CD4-positive, alpha-beta T cell (primary cell): ENCODE measurements around the gene FMNL2. TPM values are rescaled to one million over a fixed set of nuclear protein-coding genes. Genes with fewer than 3 reads are reported as not detected.

Source experiments
- ATAC-seq: fragments of 200-7000 bp; cut with Tn5 transposase; one replicate; pipeline ENCODE4 v1.10.0; 2022; ENCODE audit warnings: mild to moderate bottlenecking; ENCODE audit not compliant: poor library complexity
- CTCF ChIA-PET: fragments of 350-600 bp; sonication (Branson Sonifier 250); formaldehyde crosslinking; loops from one replicate; lab custom pipeline; 2021; ENCODE audit warnings: antibody characterized with exemption, inconsistent platforms; lab: Charles Lee
- POLR2A ChIA-PET: fragments of 350-600 bp; sonication (Branson Sonifier 250); formaldehyde crosslinking; loops from one replicate; lab custom pipeline; 2021; ENCODE audit warnings: antibody characterized with exemption, inconsistent platforms; lab: Charles Lee
- DNase-seq, 14 experiments: peaks; one replicate each; pipeline ENCODE4 v3.0.0-alpha.2; 2013 to 2020; ENCODE audit warnings: mixed read lengths in 2 of 14
- H3K27ac ChIP-seq, 2 donors: one replicate each; pipeline versions ENCODE4 v1.5.1 to v1.7.0; 2013; ENCODE audit warnings: low read length in 2 of 2, low read depth in 1 of 2, mild to moderate bottlenecking in 1 of 2
- H3K27me3 ChIP-seq, 2 experiments: 1 replicate in 1 of 2; 2 replicates in 1 of 2; pipeline versions ENCODE4 v1.6.1 to v1.7.0; 2013; ENCODE audit warnings: low read length in 2 of 2, control low read depth in 1 of 2, mild to moderate bottlenecking in 1 of 2, moderate library complexity in 1 of 2; ENCODE audit not compliant: insufficient read depth in 2 of 2, control insufficient read depth in 1 of 2
- H3K36me3 ChIP-seq: one replicate; pipeline ENCODE4 v1.6.1; 2013; ENCODE audit warnings: low read length, control low read depth; ENCODE audit not compliant: insufficient read depth
- H3K4me1 ChIP-seq: one replicate; pipeline ENCODE4 v1.6.1; 2013; ENCODE audit warnings: low read length, control low read depth; ENCODE audit not compliant: insufficient read depth
- H3K4me3 ChIP-seq: one replicate; pipeline ENCODE4 v1.5.1; 2013; ENCODE audit warnings: mild to moderate bottlenecking, low read length, moderate library complexity
- H3K9me3 ChIP-seq, 2 experiments: 1 replicate in 1 of 2; 2 replicates in 1 of 2; pipeline versions ENCODE4 v1.6.1 to v1.7.0; 2013; ENCODE audit warnings: low read length in 2 of 2, mild to moderate bottlenecking in 2 of 2, control low read depth in 1 of 2, moderate library complexity in 1 of 2; ENCODE audit not compliant: control insufficient read depth in 1 of 2, insufficient read depth in 1 of 2
- H3K27ac Mint-ChIP-seq: one replicate; pipeline ENCODE4 v1.8.0; 2020; ENCODE audit warnings: mixed read lengths
- H3K27me3 Mint-ChIP-seq: one replicate; pipeline ENCODE4 v1.8.0; 2021; ENCODE audit warnings: mixed read lengths
- H3K36me3 Mint-ChIP-seq: one replicate; pipeline ENCODE4 v1.8.0; 2021; ENCODE audit warnings: low read depth, mixed read lengths
- H3K4me1 Mint-ChIP-seq: one replicate; pipeline ENCODE4 v1.8.0; 2021; ENCODE audit warnings: low read depth, mixed read lengths
- H3K4me3 Mint-ChIP-seq: one replicate; pipeline ENCODE4 v1.8.0; 2020; ENCODE audit warnings: mild to moderate bottlenecking, mixed read lengths
- H3K9me3 Mint-ChIP-seq: one replicate; pipeline ENCODE4 v1.8.0; 2020; ENCODE audit warnings: mixed read lengths
- intact Hi-C, 2 experiments: fragments of 100-400 bp; cut with DNase I in 1 of 2; cut with micrococcal nuclease in 1 of 2; formaldehyde crosslinking; loops; one replicate each; pipeline versions ENCODE4 v1.15.1 to v1.9.0; 2023 to 2025; cut with DNase I, micrococcal nuclease
- total RNA-seq, 174 experiments: library from RNA in 2 of 174; stranded (reverse) in 2 of 174; gene quantifications; one replicate each; pipeline ENCODE4 v1.2.3 and lab custom pipeline; 2021 to 2026
- TF ChIP-seq, protein P1 (sequence below): fragments of 200-600 bp; IDR thresholded peaks from one replicate; pipeline ENCODE4 v1.8.0; 2022; ENCODE audit warnings: antibody characterized with exemption, mild to moderate bottlenecking

The FMNL2 gene
- total RNA-seq, 2 experiments from 2014 or later = 0.30 to 0.31 TPM

DNA sequence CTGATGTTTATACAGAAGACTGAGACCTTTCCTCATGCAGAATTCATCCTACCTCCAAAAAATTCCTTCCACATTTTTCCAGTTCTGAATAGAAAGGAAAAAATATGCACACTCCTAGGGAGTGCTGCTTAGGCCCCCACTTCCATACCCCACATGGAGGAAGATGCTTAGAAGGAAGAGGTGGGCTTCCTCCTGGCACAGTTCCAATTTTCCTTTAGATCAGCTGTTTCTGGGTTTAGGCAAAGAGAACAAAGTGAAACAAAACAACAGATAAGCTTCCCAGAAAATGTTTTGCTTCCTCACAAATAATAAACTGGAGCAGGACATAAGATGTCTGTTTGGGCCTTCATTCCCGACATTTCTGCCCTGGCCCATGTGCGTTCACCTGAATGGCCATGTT, 209.7 kb downstream of the FMNL2 start:
- no peaks in the 10 kb centered on the region for H3K9me3 Mint-ChIP-seq
- H3K4me3 ChIP-seq = no peak overlapping the region
- POLR2A ChIA-PET = no interaction called here

DNA sequence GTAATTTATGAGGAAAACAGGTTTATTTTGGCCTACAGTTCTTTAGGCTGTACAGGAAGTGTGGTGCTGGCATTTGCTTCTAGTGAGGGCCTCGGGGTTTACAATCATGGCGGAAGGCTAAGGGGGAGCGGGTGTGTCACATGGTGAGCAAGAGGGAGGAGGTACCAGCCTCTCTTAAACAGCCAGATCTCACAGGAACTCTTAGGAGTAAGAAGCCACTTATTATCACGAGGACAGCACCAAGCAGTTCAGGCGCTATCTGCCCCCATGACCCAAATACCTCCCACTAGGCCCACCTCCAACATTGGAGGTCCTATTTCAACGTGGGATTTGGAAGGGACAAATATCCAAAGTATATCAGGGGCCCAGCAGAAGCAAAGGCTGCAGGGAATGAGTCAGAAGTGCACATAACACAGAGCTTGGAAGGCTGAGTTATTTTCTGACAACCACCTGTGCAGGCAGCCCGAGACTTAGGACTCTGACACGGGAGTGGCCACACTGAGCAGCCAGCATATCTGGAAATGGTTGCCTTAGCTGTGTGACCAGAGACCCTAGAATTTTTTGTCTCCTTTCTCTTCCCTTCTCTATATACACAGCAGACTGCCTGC, 211.4 kb downstream of the FMNL2 start:
- no peak for ATAC-seq

More for the DNA sequence above, 209.7 kb downstream of the FMNL2 start:
- Mint-ChIP-seq H3K27ac (no peak overlapping the region), H3K4me3 (no peak overlapping the region), H3K4me1 (no peaks in the 10 kb centered on the region), H3K36me3 (no peaks in the 10 kb centered on the region), H3K27me3 (no peaks in the 10 kb centered on the region)
- Histone ChIP-seq H3K27me3 (no peaks in the 10 kb centered on the region), H3K4me1 (no peaks in the 10 kb centered on the region), H3K9me3 (no peaks in the 10 kb centered on the region), H3K27ac (no peak overlapping the region), H3K36me3 (no peaks in the 10 kb centered on the region)
- intact Hi-C loops = no loop called here
- TF ChIP-seq, protein P1, sequence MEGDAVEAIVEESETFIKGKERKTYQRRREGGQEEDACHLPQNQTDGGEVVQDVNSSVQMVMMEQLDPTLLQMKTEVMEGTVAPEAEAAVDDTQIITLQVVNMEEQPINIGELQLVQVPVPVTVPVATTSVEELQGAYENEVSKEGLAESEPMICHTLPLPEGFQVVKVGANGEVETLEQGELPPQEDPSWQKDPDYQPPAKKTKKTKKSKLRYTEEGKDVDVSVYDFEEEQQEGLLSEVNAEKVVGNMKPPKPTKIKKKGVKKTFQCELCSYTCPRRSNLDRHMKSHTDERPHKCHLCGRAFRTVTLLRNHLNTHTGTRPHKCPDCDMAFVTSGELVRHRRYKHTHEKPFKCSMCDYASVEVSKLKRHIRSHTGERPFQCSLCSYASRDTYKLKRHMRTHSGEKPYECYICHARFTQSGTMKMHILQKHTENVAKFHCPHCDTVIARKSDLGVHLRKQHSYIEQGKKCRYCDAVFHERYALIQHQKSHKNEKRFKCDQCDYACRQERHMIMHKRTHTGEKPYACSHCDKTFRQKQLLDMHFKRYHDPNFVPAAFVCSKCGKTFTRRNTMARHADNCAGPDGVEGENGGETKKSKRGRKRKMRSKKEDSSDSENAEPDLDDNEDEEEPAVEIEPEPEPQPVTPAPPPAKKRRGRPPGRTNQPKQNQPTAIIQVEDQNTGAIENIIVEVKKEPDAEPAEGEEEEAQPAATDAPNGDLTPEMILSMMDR = no peak
- ATAC-seq (no peak), DNase-seq (no peak)
- CTCF ChIA-PET = no interaction called here

DNA sequence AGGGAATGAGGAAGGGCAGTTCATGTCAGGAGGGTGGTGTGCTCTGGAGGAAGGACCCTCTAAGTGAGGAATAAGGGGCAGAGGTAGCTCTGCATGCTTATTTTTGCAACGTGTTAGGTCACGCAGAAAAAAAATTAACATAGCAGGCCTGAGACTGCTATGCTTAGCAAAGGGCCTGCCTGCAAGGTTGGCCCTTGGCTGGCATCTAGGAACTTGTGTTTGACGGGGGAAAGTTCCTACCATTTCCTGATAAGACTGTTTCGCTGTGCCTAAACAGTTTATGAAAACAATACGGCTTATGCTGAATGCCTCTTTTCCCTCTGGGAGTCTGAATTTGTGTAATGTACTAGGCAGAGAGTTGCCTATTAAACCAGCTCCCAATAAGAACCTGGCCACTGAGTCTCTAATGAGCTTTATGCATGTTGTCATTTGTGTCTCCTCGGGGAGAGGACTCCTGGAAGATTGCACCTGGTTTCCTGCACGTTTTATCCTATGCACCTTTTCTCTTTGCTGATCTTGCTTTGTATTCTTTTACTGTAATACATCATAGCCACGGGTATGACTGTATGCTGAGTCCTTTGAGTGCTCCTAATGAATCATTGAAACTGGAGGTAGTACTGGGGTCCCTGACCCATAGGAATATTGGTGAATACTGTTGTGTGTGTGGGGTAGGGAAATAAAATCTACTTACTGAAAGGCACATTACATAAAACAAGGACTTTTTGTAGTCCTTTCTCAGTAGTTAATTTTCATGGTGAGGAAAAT, 213.3 kb downstream of the FMNL2 start:
- H3K9me3 ChIP-seq = no peaks in the 10 kb centered on the region
- H3K4me3 ChIP-seq = no peak overlapping the region
- DNase-seq = no peak
- CTCF ChIA-PET = no interaction called here
- no peak overlapping the region for H3K4me3 Mint-ChIP-seq
- TF ChIP-seq, protein P1 = no peak
- H3K36me3 Mint-ChIP-seq = no peaks in the 10 kb centered on the region
- no peak overlapping the region for H3K27ac ChIP-seq
- no peaks in the 10 kb centered on the region for H3K4me1 ChIP-seq
- ATAC-seq = no peak
- H3K27ac Mint-ChIP-seq = no peak overlapping the region
- no peaks in the 10 kb centered on the region for H3K9me3 Mint-ChIP-seq
- H3K36me3 ChIP-seq = no peaks in the 10 kb centered on the region
- intact Hi-C loops = no loop called here
- H3K27me3 Mint-ChIP-seq = no peaks in the 10 kb centered on the region
- POLR2A ChIA-PET = no interaction called here
- H3K4me1 Mint-ChIP-seq = no peaks in the 10 kb centered on the region
- no peaks in the 10 kb centered on the region for H3K27me3 ChIP-seq

More for the DNA sequence above, 211.4 kb downstream of the FMNL2 start:
- no peak overlapping the region for H3K4me3 ChIP-seq
- POLR2A ChIA-PET = no interaction called here
- CTCF ChIA-PET = no interaction called here
- H3K4me1 Mint-ChIP-seq = no peaks in the 10 kb centered on the region
- H3K27me3 ChIP-seq = no peaks in the 10 kb centered on the region
- TF ChIP-seq, protein P1 = no peak
- no peaks in the 10 kb centered on the region for H3K4me1 ChIP-seq
- H3K27ac ChIP-seq = no peak overlapping the region
- intact Hi-C loops = no loop called here
- H3K27me3 Mint-ChIP-seq = no peaks in the 10 kb centered on the region
- H3K9me3 Mint-ChIP-seq = no peaks in the 10 kb centered on the region
- no peak overlapping the region for H3K4me3 Mint-ChIP-seq
- no peaks in the 10 kb centered on the region for H3K9me3 ChIP-seq
- DNase-seq = no peak
- H3K36me3 Mint-ChIP-seq = no peaks in the 10 kb centered on the region
- H3K36me3 ChIP-seq = no peaks in the 10 kb centered on the region
- no peak overlapping the region for H3K27ac Mint-ChIP-seq
